ENCODE data around the gene ELF3. TPM values are rescaled to one million over a fixed set of nuclear protein-coding genes. Genes with fewer than 3 reads are reported as not detected.
"Not testable (repeated sequence)": the region's sequence is repeated elsewhere in the genome, so short reads cannot be mapped to it uniquely, and the experiment has no call there.

Gene ELF3
- total RNA-seq, 3 donors from 2014 or later, result 0.87 to 1.4 (median 1.0) TPM

DNA sequence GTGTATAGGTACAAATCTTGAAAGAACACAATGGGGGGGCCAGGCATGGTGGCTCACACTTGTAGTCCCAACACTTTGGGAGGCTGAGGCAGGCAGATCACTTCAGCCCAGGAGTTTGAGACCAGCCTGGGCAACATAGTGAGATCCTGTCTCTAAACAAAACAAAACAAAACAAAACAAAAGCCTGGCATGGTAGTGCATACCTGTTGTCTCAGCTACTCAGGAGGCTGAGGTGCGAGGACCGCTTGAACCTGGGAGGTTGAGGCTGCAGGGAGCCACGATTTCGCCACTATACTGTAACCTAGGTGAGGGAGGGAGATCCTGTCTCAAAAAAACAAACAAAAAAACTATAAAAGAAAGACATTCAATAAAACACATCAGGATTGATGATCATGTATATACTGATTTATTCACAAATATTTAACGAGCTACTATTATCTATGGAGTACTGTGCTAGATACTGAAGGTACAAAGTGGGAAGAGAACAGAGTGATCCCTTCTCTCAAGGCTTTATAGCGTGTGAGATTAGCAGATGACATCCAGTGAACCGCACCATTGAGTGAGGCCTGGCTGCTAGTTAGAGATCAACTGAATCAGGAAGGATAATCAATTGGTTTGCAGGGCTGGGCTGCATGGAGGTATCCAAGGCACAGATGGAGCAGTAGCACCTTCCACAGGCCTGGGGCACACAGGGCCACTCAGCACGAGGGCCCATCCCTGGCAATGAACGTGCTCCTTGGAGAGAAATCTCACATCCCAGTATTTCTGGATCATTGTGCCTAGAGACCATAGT is 26.4 kb downstream of the ELF3 start:
- ATAC-seq (no peak), DNase-seq (no peak)
- H3K27me3 Mint-ChIP-seq (ENCODE audit: low read depth), result peaks cover 4% of the 10 kb centered on the region
- no peak overlapping the region for H3K4me3 Mint-ChIP-seq
- H3K4me1 Mint-ChIP-seq (ENCODE audit: low read depth), result no peaks in the 10 kb centered on the region
- no peaks in the 10 kb centered on the region for H3K9me3 Mint-ChIP-seq
- H3K36me3 Mint-ChIP-seq (ENCODE audit: insufficient read depth), result no peaks in the 10 kb centered on the region

GRCh38 chr1:202037706-202038296 is 27.4 kb downstream of the ELF3 start:
- Mint-ChIP-seq H3K9me3 (no peaks in the 10 kb centered on the region), H3K4me3 (no peak overlapping the region), H3K36me3 (ENCODE audit: insufficient read depth) (no peaks in the 10 kb centered on the region), H3K27me3 (ENCODE audit: low read depth) (peaks cover 4% of the 10 kb centered on the region), H3K4me1 (ENCODE audit: low read depth) (no peaks in the 10 kb centered on the region)
- DNase-seq (no peak), ATAC-seq (no peak)

DNA sequence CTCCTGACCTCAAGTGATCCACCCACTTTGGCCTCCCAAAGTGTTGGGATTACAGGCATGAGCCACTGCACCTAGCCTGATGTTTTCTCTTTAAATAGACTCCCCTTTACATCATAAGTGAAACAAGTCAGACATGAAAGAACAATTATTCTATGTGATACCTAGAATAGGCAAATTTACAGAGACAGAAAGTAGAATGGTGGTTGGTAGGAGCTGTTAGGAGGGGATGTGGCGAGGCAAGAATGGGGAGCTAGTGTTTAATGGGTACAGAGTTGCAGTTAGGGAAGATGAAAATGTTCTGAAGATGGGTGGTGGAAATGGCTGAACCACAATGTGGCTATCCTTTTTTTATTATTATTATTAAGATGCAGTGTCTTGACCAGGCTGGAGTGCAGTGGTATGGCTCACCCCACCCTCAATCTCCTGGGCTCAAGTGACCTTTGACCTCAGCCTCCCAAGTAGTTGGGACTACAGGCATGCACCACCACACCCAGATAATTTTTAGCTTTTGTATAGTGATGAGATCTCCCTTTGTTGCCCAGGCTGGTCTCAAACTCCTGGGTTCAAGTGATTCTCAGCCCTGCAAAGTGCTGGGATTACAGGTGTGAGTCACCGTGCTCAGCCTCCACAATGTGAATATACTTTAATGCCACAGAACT is 28.4 kb downstream of the ELF3 start:
- Mint-ChIP-seq H3K27me3 (ENCODE audit: low read depth) (peaks cover 4% of the 10 kb centered on the region), H3K4me3 (no peak overlapping the region), H3K9me3 (no peaks in the 10 kb centered on the region), H3K4me1 (ENCODE audit: low read depth) (no peaks in the 10 kb centered on the region), H3K36me3 (ENCODE audit: insufficient read depth) (no peaks in the 10 kb centered on the region)
- ATAC-seq, result no peak
- no peak for DNase-seq

DNA sequence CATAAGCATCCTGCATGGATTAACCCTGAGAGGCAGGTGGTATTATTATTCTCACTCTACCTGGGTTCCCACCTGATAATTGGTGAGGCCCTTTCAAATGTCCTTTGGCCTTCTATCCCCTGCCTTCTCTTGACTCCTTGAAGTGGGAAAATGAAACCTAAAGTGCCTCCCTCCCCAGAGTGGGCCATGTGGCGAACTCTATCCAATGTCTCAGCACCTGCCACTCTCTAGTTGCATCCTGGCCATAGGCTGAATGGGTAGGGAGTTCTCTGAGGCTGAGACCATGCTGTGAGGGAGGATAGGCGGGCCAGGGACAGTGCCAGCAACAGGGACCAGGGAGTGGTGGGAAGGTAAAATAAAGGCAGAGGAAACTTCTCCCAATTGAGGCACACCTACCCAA is 35.3 kb downstream of the ELF3 start:
- no peak for ATAC-seq
- H3K9me3 Mint-ChIP-seq, result no peaks in the 10 kb centered on the region

DNA sequence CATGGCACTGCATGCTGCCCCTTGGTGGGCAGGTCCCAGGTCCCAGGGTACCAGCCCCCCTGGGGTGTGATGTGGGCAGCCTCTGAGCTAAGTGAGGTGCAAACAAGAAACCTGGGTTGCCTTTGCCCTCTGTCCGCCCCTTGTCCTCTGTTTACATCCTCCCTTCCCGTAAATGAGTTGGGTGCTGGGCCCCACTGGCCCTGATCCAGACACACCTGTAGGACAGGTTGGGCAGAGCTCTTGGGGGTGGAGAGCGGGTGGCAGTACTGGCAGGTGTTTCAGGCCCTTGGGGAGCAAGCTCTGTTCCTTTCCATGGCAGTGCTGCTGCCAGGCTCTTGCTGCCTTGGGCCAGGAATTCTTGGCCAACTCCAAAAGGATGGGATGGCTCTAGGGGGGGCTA is 35.8 kb downstream of the ELF3 start:
- Mint-ChIP-seq H3K36me3 (ENCODE audit: insufficient read depth) (no peaks in the 10 kb centered on the region), H3K4me3 (no peak overlapping the region), H3K27me3 (ENCODE audit: low read depth) (peaks cover 8% of the 10 kb centered on the region), H3K9me3 (no peaks in the 10 kb centered on the region), H3K4me1 (ENCODE audit: low read depth) (no peaks in the 10 kb centered on the region)
- DNase-seq, result no peak
- no peak for ATAC-seq

More for the DNA sequence above, 35.3 kb downstream of the ELF3 start:
- Mint-ChIP-seq H3K4me1 (ENCODE audit: low read depth) (no peaks in the 10 kb centered on the region), H3K4me3 (no peak overlapping the region), H3K36me3 (ENCODE audit: insufficient read depth) (no peaks in the 10 kb centered on the region), H3K27me3 (ENCODE audit: low read depth) (peaks cover 8% of the 10 kb centered on the region)
- no peak for DNase-seq

GRCh38 chr1:202046748-202047708 is 36.6 kb downstream of the ELF3 start:
- ATAC-seq (no peak), DNase-seq (no peak)
- no peaks in the 10 kb centered on the region for H3K9me3 Mint-ChIP-seq
- H3K27me3 Mint-ChIP-seq (ENCODE audit: low read depth), result peaks cover 8% of the 10 kb centered on the region
- H3K4me1 Mint-ChIP-seq (ENCODE audit: low read depth), result no peaks in the 10 kb centered on the region
- H3K4me3 Mint-ChIP-seq, result no peak overlapping the region
- H3K36me3 Mint-ChIP-seq (ENCODE audit: insufficient read depth), result no peaks in the 10 kb centered on the region

- ATAC-seq, result no peak
- H3K36me3 Mint-ChIP-seq (ENCODE audit: insufficient read depth), result no peaks in the 10 kb centered on the region
- no peak overlapping the region for H3K4me3 Mint-ChIP-seq
These were observed 37.6 kb downstream of the ELF3 start for GRCh38 chr1:202047977-202048376.

GRCh38 chr1:202049129-202049528 is 38.7 kb downstream of the ELF3 start:
- Mint-ChIP-seq H3K4me1 (ENCODE audit: low read depth) (no peaks in the 10 kb centered on the region), H3K36me3 (ENCODE audit: insufficient read depth) (no peaks in the 10 kb centered on the region), H3K9me3 (no peaks in the 10 kb centered on the region), H3K4me3 (no peak overlapping the region), H3K27me3 (ENCODE audit: low read depth) (peaks cover 5% of the 10 kb centered on the region)
- DNase-seq (no peak), ATAC-seq (no peak)

More at GRCh38 chr1:202047977-202048376, 37.6 kb downstream of the ELF3 start:
- peaks cover 8% of the 10 kb centered on the region for H3K27me3 Mint-ChIP-seq (ENCODE audit: low read depth)
- no peaks in the 10 kb centered on the region for H3K9me3 Mint-ChIP-seq
- DNase-seq, result no peak
- H3K4me1 Mint-ChIP-seq (ENCODE audit: low read depth), result no peaks in the 10 kb centered on the region

DNA sequence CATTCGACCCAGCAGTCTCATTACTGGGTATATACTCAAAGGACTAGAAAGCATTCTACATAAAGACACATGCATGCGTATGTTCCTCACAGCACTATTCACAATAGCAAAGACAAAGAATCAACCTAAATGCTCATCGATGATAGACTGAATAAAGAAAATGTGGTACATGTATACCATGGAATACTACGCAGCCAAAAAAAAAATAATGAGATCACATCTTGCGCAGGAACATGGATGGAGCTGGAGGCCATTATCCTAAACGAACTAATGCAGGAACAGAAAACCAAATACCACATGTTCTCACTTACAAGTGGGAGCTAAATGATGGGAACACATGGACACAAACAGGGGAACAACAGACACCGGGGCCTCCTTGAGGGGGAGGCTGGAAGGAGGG is 43.7 kb downstream of the ELF3 start:
- no peaks in the 10 kb centered on the region for H3K36me3 Mint-ChIP-seq (ENCODE audit: insufficient read depth)

DNA sequence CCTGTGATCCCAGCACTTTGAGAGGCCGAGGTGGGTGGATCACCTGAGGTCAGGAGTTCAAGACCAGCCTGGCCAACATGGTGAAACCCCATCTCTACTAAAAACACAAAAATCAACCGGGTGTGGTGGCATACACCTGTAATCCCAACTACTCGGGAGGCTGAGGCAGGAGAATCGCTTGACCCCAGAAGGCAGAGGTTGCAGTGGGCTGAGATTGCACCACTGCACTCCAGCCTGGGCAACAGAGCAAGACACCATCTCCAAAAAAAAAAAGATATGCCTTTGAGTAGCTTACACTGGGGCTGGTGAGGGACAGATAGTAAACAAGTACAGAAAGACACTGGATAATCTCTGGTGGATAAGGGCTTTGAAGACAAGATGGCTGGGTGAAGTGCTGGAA is 44.3 kb downstream of the ELF3 start:
- DNase-seq; H3K9me3 Mint-ChIP-seq; H3K36me3 Mint-ChIP-seq (ENCODE audit: insufficient read depth); ATAC-seq; H3K4me1 Mint-ChIP-seq (ENCODE audit: low read depth); H3K4me3 Mint-ChIP-seq; H3K27me3 Mint-ChIP-seq (ENCODE audit: low read depth): not testable (repeated sequence)

More for the DNA sequence above, 43.7 kb downstream of the ELF3 start:
- Mint-ChIP-seq H3K4me3 (no peak overlapping the region), H3K27me3 (ENCODE audit: low read depth) (no peaks in the 10 kb centered on the region), H3K4me1 (ENCODE audit: low read depth) (no peaks in the 10 kb centered on the region), H3K9me3 (no peaks in the 10 kb centered on the region)
- DNase-seq (no peak), ATAC-seq (no peak)

GRCh38 chr1:202056644-202057334 is 46.4 kb downstream of the ELF3 start:
- ATAC-seq (no peak), DNase-seq (no peak)
- Mint-ChIP-seq H3K27me3 (ENCODE audit: low read depth) (peaks cover 4% of the 10 kb centered on the region), H3K9me3 (no peaks in the 10 kb centered on the region), H3K4me3 (no peak overlapping the region), H3K4me1 (ENCODE audit: low read depth) (no peaks in the 10 kb centered on the region), H3K36me3 (ENCODE audit: insufficient read depth) (no peaks in the 10 kb centered on the region)

DNA sequence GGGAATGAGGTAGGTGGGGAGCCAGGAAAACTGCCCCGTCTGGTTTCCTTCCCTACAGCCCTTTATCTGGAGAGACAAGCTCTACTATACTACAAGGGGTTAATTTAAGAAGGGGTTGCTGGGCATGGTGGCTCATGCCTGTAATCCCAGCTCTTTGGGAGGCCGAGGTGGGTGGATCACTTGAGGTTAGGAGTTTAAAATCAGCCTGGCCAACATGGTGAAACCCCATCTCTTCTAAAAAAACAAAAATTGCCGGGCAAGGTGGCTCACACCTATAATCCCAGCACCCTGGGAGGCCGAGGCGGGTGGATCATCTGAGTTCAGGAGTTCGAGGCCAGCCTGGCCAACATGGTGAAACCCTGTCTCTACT is 46.9 kb downstream of the ELF3 start:
- H3K4me1 Mint-ChIP-seq (ENCODE audit: low read depth); H3K36me3 Mint-ChIP-seq (ENCODE audit: insufficient read depth): not testable (repeated sequence)

GRCh38 chr1:202058001-202058908 is 47.9 kb downstream of the ELF3 start:
- no peaks in the 10 kb centered on the region for H3K36me3 Mint-ChIP-seq (ENCODE audit: insufficient read depth)
- no peak for DNase-seq
- no peaks in the 10 kb centered on the region for H3K9me3 Mint-ChIP-seq

More for the DNA sequence above, 46.9 kb downstream of the ELF3 start:
- not testable (repeated sequence) for ATAC-seq; H3K4me3 Mint-ChIP-seq; H3K9me3 Mint-ChIP-seq; H3K27me3 Mint-ChIP-seq (ENCODE audit: low read depth); DNase-seq

More at GRCh38 chr1:202058001-202058908, 47.9 kb downstream of the ELF3 start:
- H3K27me3 Mint-ChIP-seq (ENCODE audit: low read depth), result peaks cover 5% of the 10 kb centered on the region
- no peaks in the 10 kb centered on the region for H3K4me1 Mint-ChIP-seq (ENCODE audit: low read depth)
- ATAC-seq, result no peak
- H3K4me3 Mint-ChIP-seq, result no peak overlapping the region

Measured in activated T-cell treated with anti-CD3 and anti-CD28 coated beads, Interleukin-2, amount 50 U/mL, for 4 hours (primary cell).